HL-60 (cell line): ENCODE results near the gene ZBTB43.

Experiments used
- DNase-seq, 2 experiments: peaks; one replicate each; pipeline ENCODE4 v3.0.0-alpha.2; 2010 to 2020; ENCODE audit warnings: low read depth in 1 of 2, low spot score in 1 of 2
- H3K27ac ChIP-seq: fragments of 250-450 bp; sonication (Bioruptor Pico); replicated peaks from 2 replicates; pipeline ENCODE4 v1.5.1; 2020; ENCODE audit warnings: mild to moderate bottlenecking, moderate library complexity
- H3K27me3 ChIP-seq: fragments of 250-450 bp; sonication (Bioruptor Pico); 2 replicates; pipeline ENCODE4 v1.5.1; 2021; ENCODE audit warnings: mild to moderate bottlenecking, moderate library complexity; ENCODE audit not compliant: insufficient read depth, poor library complexity, severe bottlenecking
- H3K4me3 ChIP-seq: replicated peaks from 2 replicates; pipeline ENCODE4 v1.5.1; 2011; ENCODE audit warnings: mild to moderate bottlenecking, control low read depth, low read length; ENCODE audit not compliant: insufficient read depth
- CTCF ChIP-seq: IDR thresholded peaks from one replicate; pipeline ENCODE4 v1.5.1; 2011; ENCODE audit warnings: low read length, control low read depth, inconsistent platforms; ENCODE audit not compliant: insufficient read depth
- GABPA ChIP-seq: IDR thresholded peaks from 2 replicates; pipeline ENCODE4 v1.6.1; 2012; ENCODE audit warnings: low read depth
- POLR2AphosphoS5 ChIP-seq: IDR thresholded peaks from 2 replicates; pipeline ENCODE4 v1.6.1; 2012; ENCODE audit warnings: low read depth
- REST ChIP-seq: IDR thresholded peaks from 2 replicates; pipeline ENCODE4 v1.6.1; 2012; ENCODE audit warnings: low read depth; ENCODE audit not compliant: insufficient replicate concordance
- SPI1 ChIP-seq: IDR thresholded peaks from 2 replicates; pipeline ENCODE4 v1.6.1; 2012; ENCODE audit warnings: low read depth, mild to moderate bottlenecking, borderline replicate concordance

The ZBTB43 gene

GRCh38 chr9:126879288-126879687 is 74.4 kb downstream of the ZBTB43 start:
- TF ChIP-seq REST = no peak
- no peak for TF ChIP-seq GABPA
- TF ChIP-seq POLR2AphosphoS5 = no peak
- no peak for TF ChIP-seq SPI1
- TF ChIP-seq CTCF = no peak
- Histone ChIP-seq H3K4me3 (no peak overlapping the region), H3K27me3 (no peaks in the 10 kb centered on the region), H3K27ac (no peak overlapping the region)
- DNase-seq = no peak

- no peak overlapping the region for H3K27ac ChIP-seq
Observed at GRCh38 chr9:126880226-126880946, 75.5 kb downstream of the ZBTB43 start.

More at GRCh38 chr9:126880226-126880946, 75.5 kb downstream of the ZBTB43 start:
- no peak for DNase-seq
- no peak overlapping the region for H3K4me3 ChIP-seq
- TF ChIP-seq CTCF (no peak), SPI1 (no peak), GABPA (no peak), POLR2AphosphoS5 (no peak), REST (no peak)
- H3K27me3 ChIP-seq = no peaks in the 10 kb centered on the region
